Measurements from ENCODE around the gene BRD2. TPM values are rescaled to one million over a fixed set of nuclear protein-coding genes. Genes with fewer than 3 reads are reported as not detected.

Gene BRD2
- total RNA-seq, 1 donor from 2014 or later = 306 TPM

DNA sequence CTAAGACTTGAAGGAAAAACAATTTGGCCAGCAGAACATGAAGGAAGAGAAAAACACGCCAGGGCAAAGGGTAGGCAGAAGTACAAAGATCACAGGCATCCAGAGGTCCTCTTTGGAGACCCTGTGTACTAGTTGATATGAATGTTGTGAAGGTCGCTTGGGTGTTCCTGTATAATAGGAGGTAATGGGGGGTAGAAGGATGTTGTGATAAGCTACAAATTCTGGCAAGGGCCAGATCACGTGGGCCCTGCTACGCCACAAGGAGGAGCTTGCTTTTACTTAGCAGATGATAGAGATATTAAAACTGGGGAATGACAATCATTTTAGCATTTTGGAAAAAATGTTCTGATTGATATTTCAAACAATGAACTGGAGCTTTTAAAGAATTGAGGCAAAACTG is 14.6 kb upstream of the BRD2 start:
- peaks cover 45% of the 10 kb centered on the region for H3K4me1 Mint-ChIP-seq (ENCODE audit: low read depth)
- H3K4me3 Mint-ChIP-seq (ENCODE audit: low read depth) = no peak overlapping the region
- no peak overlapping the region for H3K27ac Mint-ChIP-seq
- H3K27me3 Mint-ChIP-seq (ENCODE audit: low read depth) = no peaks in the 10 kb centered on the region
- intact Hi-C loops (cut with micrococcal nuclease) = loop anchor here (1.0 kb wide), 1 partner anchor 9 kb away; no protein-coding TSS in a partner anchor
- H3K36me3 Mint-ChIP-seq (ENCODE audit: low read depth) = peaks cover 5% of the 10 kb centered on the region
- no peaks in the 10 kb centered on the region for H3K9me3 Mint-ChIP-seq
- no peak for DNase-seq (ENCODE audit: low spot score)

GRCh38 chr6:32954267-32954666 is 14.1 kb upstream of the BRD2 start:
- H3K36me3 Mint-ChIP-seq (ENCODE audit: low read depth) = no peaks in the 10 kb centered on the region
- H3K4me1 Mint-ChIP-seq (ENCODE audit: low read depth) = peaks cover 41% of the 10 kb centered on the region
- H3K27me3 Mint-ChIP-seq (ENCODE audit: low read depth) = no peaks in the 10 kb centered on the region
- intact Hi-C loops (cut with micrococcal nuclease) = no loop called here
- H3K27ac Mint-ChIP-seq = no peak overlapping the region
- H3K9me3 Mint-ChIP-seq = no peaks in the 10 kb centered on the region
- no peak for DNase-seq (ENCODE audit: low spot score)
- no peak overlapping the region for H3K4me3 Mint-ChIP-seq (ENCODE audit: low read depth)

DNA sequence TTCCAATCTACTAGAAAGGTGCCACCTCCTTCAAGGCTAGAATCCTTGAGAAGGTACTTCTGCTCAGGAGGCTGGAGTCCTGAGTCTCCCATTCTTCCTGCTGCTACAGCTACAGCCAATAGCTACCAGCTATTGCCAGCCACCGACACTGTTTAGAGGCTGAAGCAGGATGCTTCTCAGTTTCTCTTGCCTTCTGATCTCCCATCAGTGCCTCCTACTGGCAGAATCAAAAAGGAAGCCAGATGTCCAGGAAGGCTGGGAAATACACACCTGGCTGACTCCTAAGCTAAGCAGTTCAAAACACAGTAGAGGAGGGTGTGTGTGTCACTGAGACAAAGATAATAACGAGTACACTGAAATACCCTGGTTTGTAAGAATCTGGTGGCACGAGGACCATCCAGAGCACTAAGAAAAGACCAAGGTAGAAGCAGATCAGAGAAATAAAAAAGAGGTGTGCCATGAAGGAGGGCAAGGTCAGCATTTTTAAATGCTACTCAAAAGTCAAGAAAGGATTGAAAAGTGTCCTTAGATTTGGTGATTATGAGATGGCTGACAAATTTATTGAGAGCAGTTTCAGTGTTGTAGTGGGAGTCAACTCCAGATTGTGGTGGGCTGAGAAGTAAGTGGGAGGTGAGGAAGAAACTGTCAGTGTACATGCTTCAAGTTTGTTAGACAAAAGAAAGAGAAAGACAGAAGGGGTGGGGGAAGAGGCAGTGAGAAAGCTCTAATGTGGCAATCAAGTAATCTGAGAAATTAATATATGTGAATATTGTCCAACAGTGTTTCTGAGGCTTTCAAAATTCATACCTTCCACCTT is 13.2 kb upstream of the BRD2 start:
- no peak for DNase-seq (ENCODE audit: low spot score)
- Mint-ChIP-seq H3K4me1 (ENCODE audit: low read depth) (peaks cover 35% of the 10 kb centered on the region), H3K36me3 (ENCODE audit: low read depth) (no peaks in the 10 kb centered on the region), H3K27me3 (ENCODE audit: low read depth) (no peaks in the 10 kb centered on the region), H3K9me3 (no peaks in the 10 kb centered on the region), H3K4me3 (ENCODE audit: low read depth) (no peak overlapping the region), H3K27ac (peak overlapping the region; percentile 23)
- intact Hi-C loops (cut with micrococcal nuclease) = loop anchor here (1.0 kb wide), 1 partner anchor 12 kb away; no protein-coding TSS in a partner anchor

DNA sequence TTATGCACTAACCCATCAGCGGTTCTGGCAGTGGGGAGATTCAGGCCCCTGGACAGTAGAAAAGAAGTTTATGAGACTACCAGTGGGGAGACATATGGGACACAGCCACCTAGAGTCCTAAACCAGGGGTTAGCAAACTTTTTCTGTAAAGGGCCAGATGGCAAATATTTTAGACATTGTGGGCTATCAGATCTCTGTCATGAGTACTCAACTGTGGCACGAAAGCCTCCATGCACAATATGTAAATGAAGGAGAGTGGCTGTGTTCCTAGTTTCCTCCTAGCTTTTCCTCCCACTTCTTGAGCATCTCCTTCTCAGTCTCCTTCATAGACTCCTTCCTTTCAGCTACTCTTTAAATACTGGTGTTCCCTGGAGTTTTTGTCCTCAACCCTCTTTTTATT is 12.2 kb upstream of the BRD2 start:
- Mint-ChIP-seq H3K9me3 (no peaks in the 10 kb centered on the region), H3K27ac (no peak overlapping the region), H3K36me3 (ENCODE audit: low read depth) (no peaks in the 10 kb centered on the region), H3K27me3 (ENCODE audit: low read depth) (no peaks in the 10 kb centered on the region), H3K4me1 (ENCODE audit: low read depth) (peaks cover 36% of the 10 kb centered on the region), H3K4me3 (ENCODE audit: low read depth) (no peak overlapping the region)
- intact Hi-C loops (cut with micrococcal nuclease) = no loop called here
- peak; percentile 1 for DNase-seq (ENCODE audit: low spot score)

DNA sequence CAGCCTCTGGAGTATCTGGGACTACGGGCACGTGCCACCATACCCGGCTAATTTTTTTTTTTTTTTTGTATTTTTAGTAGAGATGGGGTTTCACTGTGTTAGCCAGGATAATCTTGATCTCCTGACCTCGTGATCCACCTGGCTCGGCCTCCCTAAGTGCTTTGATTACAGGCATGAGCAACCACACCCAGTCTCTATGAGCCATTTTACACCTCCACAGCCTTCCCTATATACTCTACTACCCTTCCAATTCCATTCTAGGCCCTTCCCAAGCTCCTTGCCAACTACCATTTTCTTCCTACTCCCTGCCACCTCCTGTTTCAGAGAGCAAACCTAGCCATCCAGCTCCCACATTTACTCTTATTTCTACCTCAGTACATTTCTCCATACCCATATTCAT is 7.8 kb upstream of the BRD2 start:
- Mint-ChIP-seq H3K36me3 (ENCODE audit: low read depth) (peaks cover 2% of the 10 kb centered on the region), H3K4me1 (ENCODE audit: low read depth) (peaks cover 21% of the 10 kb centered on the region), H3K9me3 (no peaks in the 10 kb centered on the region), H3K27ac (no peak overlapping the region), H3K4me3 (ENCODE audit: low read depth) (no peak overlapping the region), H3K27me3 (ENCODE audit: low read depth) (no peaks in the 10 kb centered on the region)
- DNase-seq (ENCODE audit: low spot score) = no peak
- intact Hi-C loops (cut with micrococcal nuclease) = no loop called here

- H3K36me3 Mint-ChIP-seq (ENCODE audit: low read depth) = peaks cover 2% of the 10 kb centered on the region
- peaks cover 35% of the 10 kb centered on the region for H3K4me1 Mint-ChIP-seq (ENCODE audit: low read depth)
- no peak for DNase-seq (ENCODE audit: low spot score)
- H3K27me3 Mint-ChIP-seq (ENCODE audit: low read depth) = no peaks in the 10 kb centered on the region
- no peak overlapping the region for H3K4me3 Mint-ChIP-seq (ENCODE audit: low read depth)
- H3K9me3 Mint-ChIP-seq = no peaks in the 10 kb centered on the region
- H3K27ac Mint-ChIP-seq = no peak overlapping the region
- intact Hi-C loops (cut with micrococcal nuclease) = no loop called here
Measured at GRCh38 chr6:32962213-32962826, 6.1 kb upstream of the BRD2 start.

DNA sequence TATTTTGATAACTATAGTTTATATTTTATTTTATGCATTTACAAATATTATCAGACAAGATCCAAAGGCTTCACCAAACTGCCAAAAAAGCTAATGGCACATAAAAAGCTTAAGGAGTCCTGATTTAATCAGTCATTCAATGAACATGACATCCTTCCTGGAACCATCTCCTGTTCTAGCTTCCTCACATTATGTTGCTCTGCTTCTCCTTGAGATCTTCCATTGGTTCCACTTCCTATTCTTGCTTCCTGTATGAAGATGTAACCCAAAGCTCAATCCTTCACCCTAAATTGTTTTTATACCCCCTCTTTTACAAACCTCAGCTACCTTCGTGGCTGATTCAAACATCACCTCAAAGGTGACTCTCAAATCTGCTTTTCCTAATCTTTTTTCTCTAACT is 4.5 kb upstream of the BRD2 start:
- Mint-ChIP-seq H3K4me1 (ENCODE audit: low read depth) (peaks cover 38% of the 10 kb centered on the region), H3K9me3 (no peaks in the 10 kb centered on the region), H3K27ac (no peak overlapping the region), H3K36me3 (ENCODE audit: low read depth) (peaks cover 2% of the 10 kb centered on the region), H3K27me3 (ENCODE audit: low read depth) (no peaks in the 10 kb centered on the region), H3K4me3 (ENCODE audit: low read depth) (no peak overlapping the region)
- intact Hi-C loops (cut with micrococcal nuclease) = no loop called here
- no peak for DNase-seq (ENCODE audit: low spot score)

- peaks cover 38% of the 10 kb centered on the region for H3K4me1 Mint-ChIP-seq (ENCODE audit: low read depth)
- no peak overlapping the region for H3K27ac Mint-ChIP-seq
- H3K36me3 Mint-ChIP-seq (ENCODE audit: low read depth) = peaks cover 6% of the 10 kb centered on the region
- no peaks in the 10 kb centered on the region for H3K27me3 Mint-ChIP-seq (ENCODE audit: low read depth)
- intact Hi-C loops (cut with micrococcal nuclease) = no loop called here
- H3K4me3 Mint-ChIP-seq (ENCODE audit: low read depth) = no peak overlapping the region
- DNase-seq (ENCODE audit: low spot score) = no peak
- H3K9me3 Mint-ChIP-seq = no peaks in the 10 kb centered on the region
Measured at GRCh38 chr6:32964776-32965175, 3.6 kb upstream of the BRD2 start.

GRCh38 chr6:32967151-32968091 is 973 bp upstream of the BRD2 start:
- H3K36me3 Mint-ChIP-seq (ENCODE audit: low read depth) = peaks cover 27% of the 10 kb centered on the region
- H3K4me3 Mint-ChIP-seq (ENCODE audit: low read depth) = peak overlapping the region; percentile 94
- no peaks in the 10 kb centered on the region for H3K27me3 Mint-ChIP-seq (ENCODE audit: low read depth)
- intact Hi-C loops (cut with micrococcal nuclease) = loop anchor here (1.0 to 2.0 kb wide), 3 partner anchors 12 to 34 kb away; no protein-coding TSS in a partner anchor
- no peaks in the 10 kb centered on the region for H3K9me3 Mint-ChIP-seq
- DNase-seq (ENCODE audit: low spot score) = no peak
- peak overlapping the region; percentile 98 for H3K27ac Mint-ChIP-seq
- H3K4me1 Mint-ChIP-seq (ENCODE audit: low read depth) = peaks cover 30% of the 10 kb centered on the region

DNA sequence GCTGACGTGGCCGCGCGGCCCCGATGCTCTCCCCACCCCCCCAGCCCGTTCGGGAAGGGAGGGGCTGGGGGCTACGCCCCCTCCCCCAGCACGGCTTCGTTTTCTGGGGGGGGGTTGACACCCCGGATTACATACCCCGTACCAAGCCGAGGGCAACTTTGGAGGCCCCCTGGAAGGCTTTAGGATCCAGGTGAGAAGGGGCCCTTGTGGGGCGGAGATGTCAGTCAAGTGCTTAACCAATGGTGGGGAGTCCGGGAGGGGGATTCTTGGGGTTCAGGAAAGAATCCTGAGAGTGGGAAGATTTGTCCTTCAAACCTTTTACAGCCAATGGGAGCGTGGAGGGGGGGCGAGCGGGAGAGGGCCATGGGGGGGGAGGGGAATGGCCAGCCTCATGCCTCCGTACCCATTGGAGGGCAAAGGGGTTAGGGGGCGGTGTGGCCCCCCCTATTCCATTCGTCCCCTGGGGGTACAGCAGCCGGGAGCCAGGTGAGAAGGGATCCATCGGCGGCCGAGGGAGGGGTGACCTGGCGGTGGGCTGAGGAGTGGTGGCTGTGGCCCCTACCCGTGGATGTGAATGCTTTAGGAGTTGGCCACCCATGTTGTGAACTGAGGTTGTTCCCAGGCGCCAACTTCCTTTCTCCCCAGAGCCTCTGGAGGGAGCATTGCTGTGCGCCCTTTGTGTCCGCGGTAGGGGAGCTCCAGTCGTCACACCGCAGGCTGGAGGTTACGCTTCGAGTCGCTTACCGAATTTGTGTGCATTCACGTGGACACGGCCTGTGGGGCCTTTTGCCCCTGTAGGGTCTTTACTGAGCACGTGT is 682 bp downstream of the BRD2 start:
- no peak for DNase-seq (ENCODE audit: low spot score)
- H3K27ac Mint-ChIP-seq = peak overlapping the region; percentile 98
- no peaks in the 10 kb centered on the region for H3K27me3 Mint-ChIP-seq (ENCODE audit: low read depth)
- H3K4me3 Mint-ChIP-seq (ENCODE audit: low read depth) = peak overlapping the region; percentile 94
- peaks cover 44% of the 10 kb centered on the region for H3K36me3 Mint-ChIP-seq (ENCODE audit: low read depth)
- peaks cover 28% of the 10 kb centered on the region for H3K4me1 Mint-ChIP-seq (ENCODE audit: low read depth)
- intact Hi-C loops (cut with micrococcal nuclease) = loop anchor here (1.0 to 2.0 kb wide), 2 partner anchors 24 to 36 kb away; no protein-coding TSS in a partner anchor
- H3K9me3 Mint-ChIP-seq = no peaks in the 10 kb centered on the region

- H3K36me3 Mint-ChIP-seq (ENCODE audit: low read depth) = peaks cover 50% of the 10 kb centered on the region
- no peaks in the 10 kb centered on the region for H3K9me3 Mint-ChIP-seq
- peak overlapping the region; percentile 98 for H3K27ac Mint-ChIP-seq
- H3K4me1 Mint-ChIP-seq (ENCODE audit: low read depth) = peaks cover 26% of the 10 kb centered on the region
- no peaks in the 10 kb centered on the region for H3K27me3 Mint-ChIP-seq (ENCODE audit: low read depth)
- intact Hi-C loops (cut with micrococcal nuclease) = loop anchor here (2.0 to 5.0 kb wide), 9 partner anchors 25 to 793 kb away; partner anchors contain the start of genes AGPAT1, PHF1, PSMB8 and RNF5
- peak overlapping the region; percentile 94 for H3K4me3 Mint-ChIP-seq (ENCODE audit: low read depth)
- DNase-seq (ENCODE audit: low spot score) = peak; percentile 69
Measured at GRCh38 chr6:32969685-32970412, 1.5 kb downstream of the BRD2 start.
